Bronchial epithelial cell (primary cell): Measurements from ENCODE around the gene SFT2D2. TPM values are rescaled to one million over a fixed set of nuclear protein-coding genes. Genes with fewer than 3 reads are reported as not detected.
A peak's percentile ranks its signal among the peaks of the same experiment; 100 is the strongest.

Experiments
- DNase-seq: peaks from one replicate; pipeline ENCODE4 v3.0.0-alpha.2; 2010; ENCODE audit warnings: low read depth
- FAIRE-seq: peaks from 2 replicates; lab custom pipeline; 2011; peaks lifted over from hg19 to GRCh38; lab: Jason Lieb, UNC
- H3K27me3 ChIP-seq: 2 replicates; pipeline ENCODE4 v1.5.1; 2011; ENCODE audit warnings: low read length; ENCODE audit not compliant: control insufficient read depth, insufficient read depth
- H3K36me3 ChIP-seq: 2 replicates; pipeline ENCODE4 v1.5.1; 2011; ENCODE audit warnings: low read length; ENCODE audit not compliant: control insufficient read depth, insufficient read depth
- H3K4me3 ChIP-seq: 2 replicates; pipeline ENCODE4 v1.5.1; 2011; ENCODE audit warnings: mild to moderate bottlenecking, low read depth, low read length, control low read depth
- CTCF ChIP-seq: IDR thresholded peaks from 2 replicates; pipeline ENCODE4 v1.5.1; 2011; ENCODE audit warnings: mild to moderate bottlenecking, moderate library complexity, low read length, control low read depth, inconsistent platforms; ENCODE audit not compliant: insufficient read depth, severe bottlenecking
- total RNA-seq: library from RNA; depleted of rRNA; stranded (reverse); fragments of >200 nt; gene quantifications from 2 replicates; pipeline ENCODE4 v1.2.1, GENCODE V29; 2014

Gene SFT2D2
- total RNA-seq, 1 donor from 2014 or later: 22.4 TPM

- DNase-seq (peak; percentile 70), FAIRE-seq (no peak)
- no peak for TF ChIP-seq CTCF
These were observed 45.8 kb downstream of the SFT2D2 start for GRCh38 chr1:168271636-168272035.

DNA sequence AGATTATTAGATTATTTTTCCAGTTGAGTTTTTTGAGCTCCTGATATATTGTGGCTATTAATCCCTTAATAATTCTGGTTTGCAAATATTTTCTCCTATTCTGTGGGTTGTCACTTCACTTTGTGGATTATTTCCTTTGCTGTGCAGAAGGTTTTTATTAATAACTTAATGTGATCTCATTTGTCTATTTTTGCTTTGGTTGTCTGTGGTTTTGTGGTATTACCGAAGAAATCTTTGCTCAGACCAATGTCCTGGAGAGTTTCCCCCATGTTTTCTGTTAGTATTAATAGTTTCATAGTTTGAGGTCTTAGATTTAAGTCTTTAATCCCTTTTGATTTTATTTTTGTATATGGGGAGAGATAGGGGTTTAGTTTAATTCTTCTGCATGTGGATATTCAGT is 47.8 kb downstream of the SFT2D2 start:
- DNase-seq (no peak), FAIRE-seq (no peak)
- no peaks in the 10 kb centered on the region for H3K36me3 ChIP-seq
- H3K4me3 ChIP-seq: no peak overlapping the region
- H3K27me3 ChIP-seq: no peaks in the 10 kb centered on the region
- TF ChIP-seq CTCF: no peak

More at GRCh38 chr1:168271636-168272035, 45.8 kb downstream of the SFT2D2 start:
- H3K27me3 ChIP-seq: no peaks in the 10 kb centered on the region
- H3K4me3 ChIP-seq: no peak overlapping the region
- H3K36me3 ChIP-seq: no peaks in the 10 kb centered on the region

DNA sequence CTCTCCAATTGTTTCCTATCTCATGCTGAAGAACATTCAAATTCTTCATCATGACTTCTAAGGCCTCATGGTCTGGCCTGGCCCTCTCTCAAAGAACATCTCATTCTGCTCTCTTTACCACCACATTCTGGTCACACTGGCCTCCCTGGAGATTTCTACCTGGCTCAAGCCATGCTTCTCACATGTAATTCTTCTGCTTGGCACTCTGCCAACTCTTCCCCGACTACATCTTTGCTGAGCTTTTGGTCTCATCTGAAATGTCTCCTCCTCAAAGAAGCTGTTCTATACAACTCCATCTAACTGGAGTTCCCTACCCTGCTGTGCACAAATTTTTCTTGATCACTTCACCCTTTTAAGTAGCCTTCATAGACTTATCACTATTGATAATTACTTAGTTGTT is 53.4 kb downstream of the SFT2D2 start:
- Histone ChIP-seq H3K4me3 (no peak overlapping the region), H3K36me3 (no peaks in the 10 kb centered on the region), H3K27me3 (no peaks in the 10 kb centered on the region)
- DNase-seq: no peak
- no peak for FAIRE-seq
- no peak for TF ChIP-seq CTCF

- H3K27me3 ChIP-seq: no peaks in the 10 kb centered on the region
- FAIRE-seq: no peak
- no peaks in the 10 kb centered on the region for H3K36me3 ChIP-seq
- no peak for DNase-seq
- H3K4me3 ChIP-seq: no peak within 1 kb of the TSS
- TF ChIP-seq CTCF: no peak
These were observed 54.6 kb downstream of the SFT2D2 start, which contains the start of gene TBX19 for GRCh38 chr1:168280296-168280927. TSS of gene TBX19 (plus strand) at chr1:168280877. CDS start at chr1:168281091, 214 bp downstream.

DNA sequence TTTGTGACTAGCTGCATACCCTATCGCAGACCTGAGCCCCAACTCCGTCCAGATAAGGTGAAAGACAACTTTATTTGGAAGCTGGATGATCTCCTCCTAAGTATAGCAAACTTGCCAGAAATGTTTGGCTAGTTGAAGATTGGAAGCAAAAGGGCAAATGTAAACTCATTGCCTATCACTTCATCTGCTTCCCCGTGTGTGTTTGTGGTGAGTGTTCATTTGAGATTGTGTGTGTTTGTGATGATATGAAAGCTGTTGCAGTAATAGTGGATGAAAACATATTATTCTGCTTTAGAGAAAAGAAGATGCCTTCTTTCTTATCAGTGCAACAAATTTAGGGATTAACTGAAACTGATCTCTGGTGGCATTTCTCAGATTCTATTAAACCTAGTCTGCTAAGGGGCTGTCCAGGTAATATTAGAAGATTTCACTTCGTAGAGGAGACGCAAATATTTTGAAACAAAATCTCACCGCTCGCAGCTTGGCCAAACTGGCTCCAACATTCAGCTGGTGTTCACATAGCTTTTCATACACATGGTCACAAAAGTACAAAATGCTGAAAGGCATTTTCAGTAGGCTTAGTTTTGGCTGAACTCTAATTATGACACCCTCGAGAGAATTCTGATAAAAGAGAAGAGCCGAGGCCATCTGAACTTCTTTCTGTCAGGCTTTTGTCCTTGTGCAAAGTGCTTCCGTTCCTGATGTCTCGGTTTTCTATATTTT is 56.0 kb downstream of the SFT2D2 start:
- Histone ChIP-seq H3K36me3 (no peaks in the 10 kb centered on the region), H3K27me3 (no peaks in the 10 kb centered on the region), H3K4me3 (no peak overlapping the region)
- no peak for DNase-seq
- FAIRE-seq: no peak
- TF ChIP-seq CTCF: no peak
